Measurements from ENCODE around the gene DSG4. TPM values are rescaled to one million over a fixed set of nuclear protein-coding genes. Genes with fewer than 3 reads are reported as not detected.

Gene DSG4
- total RNA-seq, 2 experiments from 2014 or later: not detected

GRCh38 chr18:31446854-31447253 lies 70.3 kb downstream of the DSG4 start:
- CTCF ChIA-PET (ENCODE audit: unreplicated experiment): no interaction called here
- H3K4me2 ChIP-seq (ENCODE audit: low read length): no peak overlapping the region
- intact Hi-C loops (cut with micrococcal nuclease; ENCODE audit: unreplicated experiment): no loop called here
- DNase-seq (ENCODE audit: low spot score): no peak
- H2AFZ ChIP-seq (ENCODE audit: low read length): no peak overlapping the region
- no peaks in the 10 kb centered on the region for H3K9me2 ChIP-seq (ENCODE audit: insufficient read depth, low read length)
- no peak overlapping the region for H3K4me3 ChIP-seq (ENCODE audit: low read depth, low read length, poor library complexity, severe bottlenecking)
- TF ChIP-seq EZH2phosphoT487 (IDR thresholded peaks at IDR 0.05; ENCODE audit: borderline replicate concordance, low read depth, low read length): no peak
- TF ChIP-seq CTCF (conservative IDR thresholded peaks at IDR 0.05; ENCODE audit: low read length): no peak
- H3K27ac ChIP-seq (ENCODE audit: low read depth, low read length, poor library complexity, severe bottlenecking): no peak overlapping the region
- H3K4me1 ChIP-seq (ENCODE audit: insufficient read depth, low read length, poor library complexity, severe bottlenecking): no peaks in the 10 kb centered on the region
- no peaks in the 10 kb centered on the region for H3K36me3 ChIP-seq (ENCODE audit: insufficient read depth, low read length)
- POLR2A ChIA-PET: no interaction called here
- no peaks in the 10 kb centered on the region for H4K20me1 ChIP-seq (ENCODE audit: insufficient read depth, low read length)
- H3K9me3 ChIP-seq (ENCODE audit: low read length): no peaks in the 10 kb centered on the region
- no TSS peak for BruUV-seq (replicated peaks)
- no peaks in the 10 kb centered on the region for H3K79me2 ChIP-seq (ENCODE audit: insufficient read depth, low read depth, low read length)

- H3K9me2 ChIP-seq (ENCODE audit: insufficient read depth, low read length): no peaks in the 10 kb centered on the region
- DNase-seq (ENCODE audit: low spot score): no peak
- TF ChIP-seq CTCF (conservative IDR thresholded peaks at IDR 0.05; ENCODE audit: low read length) (no peak), EZH2phosphoT487 (IDR thresholded peaks at IDR 0.05; ENCODE audit: borderline replicate concordance, low read depth, low read length) (no peak)
- intact Hi-C loops (cut with micrococcal nuclease; ENCODE audit: unreplicated experiment): no loop called here
- H4K20me1 ChIP-seq (ENCODE audit: insufficient read depth, low read length): no peaks in the 10 kb centered on the region
- H3K4me1 ChIP-seq (ENCODE audit: insufficient read depth, low read length, poor library complexity, severe bottlenecking): no peaks in the 10 kb centered on the region
- no peak within 1 kb of the TSS for H3K4me2 ChIP-seq (ENCODE audit: low read length)
- ChIA-PET POLR2A (interaction anchor here (0.7 kb wide), 1 partner anchor 82 kb away, joined by 3 read pairs; no protein-coding TSS in a partner anchor), CTCF (ENCODE audit: unreplicated experiment) (no interaction called here)
- no peak within 1 kb of the TSS for H3K27ac ChIP-seq (ENCODE audit: low read depth, low read length, poor library complexity, severe bottlenecking)
- no peak within 1 kb of the TSS for H2AFZ ChIP-seq (ENCODE audit: low read length)
- H3K9me3 ChIP-seq (ENCODE audit: low read length): no peaks in the 10 kb centered on the region
- H3K4me3 ChIP-seq (ENCODE audit: low read depth, low read length, poor library complexity, severe bottlenecking): no peak within 1 kb of the TSS
- no TSS peak for BruUV-seq (replicated peaks)
- H3K79me2 ChIP-seq (ENCODE audit: insufficient read depth, low read depth, low read length): no peaks in the 10 kb centered on the region
- no peaks in the 10 kb centered on the region for H3K36me3 ChIP-seq (ENCODE audit: insufficient read depth, low read length)
Measured at GRCh38 chr18:31447530-31448191, 71.1 kb downstream of the DSG4 start, which contains the start of gene DSG3. DSG3 (plus strand) TSS chr18:31447741; CDS start chr18:31447878, 137 bp downstream.

- Histone ChIP-seq H3K79me2 (ENCODE audit: insufficient read depth, low read depth, low read length) (no peaks in the 10 kb centered on the region), H3K27ac (ENCODE audit: low read depth, low read length, poor library complexity, severe bottlenecking) (no peak overlapping the region), H3K4me1 (ENCODE audit: insufficient read depth, low read length, poor library complexity, severe bottlenecking) (no peaks in the 10 kb centered on the region), H4K20me1 (ENCODE audit: insufficient read depth, low read length) (no peaks in the 10 kb centered on the region), H3K36me3 (ENCODE audit: insufficient read depth, low read length) (no peaks in the 10 kb centered on the region), H3K9me3 (ENCODE audit: low read length) (no peaks in the 10 kb centered on the region), H3K4me3 (ENCODE audit: low read depth, low read length, poor library complexity, severe bottlenecking) (no peak overlapping the region), H3K4me2 (ENCODE audit: low read length) (no peak overlapping the region), H2AFZ (ENCODE audit: low read length) (no peak overlapping the region), H3K9me2 (ENCODE audit: insufficient read depth, low read length) (no peaks in the 10 kb centered on the region)
- intact Hi-C loops (cut with micrococcal nuclease; ENCODE audit: unreplicated experiment): no loop called here
- BruUV-seq (replicated peaks): no TSS peak
- no peak for DNase-seq (ENCODE audit: low spot score)
- ChIA-PET POLR2A (no interaction called here), CTCF (ENCODE audit: unreplicated experiment) (no interaction called here)
- TF ChIP-seq CTCF (conservative IDR thresholded peaks at IDR 0.05; ENCODE audit: low read length): no peak
- no peak for TF ChIP-seq EZH2phosphoT487 (IDR thresholded peaks at IDR 0.05; ENCODE audit: borderline replicate concordance, low read depth, low read length)
Measured at GRCh38 chr18:31450409-31450808, 73.8 kb downstream of the DSG4 start.

Data from OCI-LY7 (cell line).